Spleen (tissue), 11 donors: ENCODE data around the gene ANXA4. TPM values are rescaled to one million over a fixed set of nuclear protein-coding genes. Genes with fewer than 3 reads are reported as not detected.

ENCODE experiments used
- DNase-seq: peaks from one replicate; pipeline ENCODE4 v3.0.0-alpha.2; 2020
- H3K27ac ChIP-seq, 8 donors: fragments of 200-600 bp; sonication (generic) in 7 of 8; 1 replicate in 4 of 8; 2 replicates in 4 of 8; pipeline versions ENCODE4 v1.5.0 to v1.8.0; 2016 to 2021; ENCODE audit warnings: inconsistent platforms in 4 of 8, mild to moderate bottlenecking in 4 of 8, moderate library complexity in 1 of 8
- H3K27me3 ChIP-seq, 7 donors: fragments of 200-600 bp; sonication (generic) in 6 of 7; replicated peaks in 1 of 7; 1 replicate in 4 of 7; 2 replicates in 3 of 7; pipeline versions ENCODE4 v1.5.0 to v1.8.0; 2016 to 2021; ENCODE audit warnings: inconsistent platforms in 3 of 7, mild to moderate bottlenecking in 1 of 7
- H3K36me3 ChIP-seq, 6 donors: fragments of 200-600 bp; sonication (generic) in 5 of 6; 1 replicate in 4 of 6; 2 replicates in 2 of 6; pipeline versions ENCODE4 v1.5.0 to v1.8.0; 2016 to 2021; ENCODE audit warnings: inconsistent platforms in 2 of 6
- H3K4me1 ChIP-seq, 6 donors: fragments of 200-600 bp; sonication (generic) in 5 of 6; 1 replicate in 3 of 6; 2 replicates in 3 of 6; pipeline versions ENCODE4 v1.5.0 to v1.8.0; 2016 to 2021; ENCODE audit warnings: inconsistent platforms in 3 of 6
- H3K4me3 ChIP-seq, 8 donors: fragments of 200-600 bp; sonication (generic) in 7 of 8; 1 replicate in 4 of 8; 2 replicates in 4 of 8; pipeline versions ENCODE4 v1.5.0 to v1.8.0; 2016 to 2021; ENCODE audit warnings: inconsistent platforms in 4 of 8, mild to moderate bottlenecking in 4 of 8, moderate library complexity in 2 of 8
- H3K9me3 ChIP-seq, 8 donors: fragments of 200-600 bp; sonication (generic) in 7 of 8; 1 replicate in 4 of 8; 2 replicates in 4 of 8; pipeline versions ENCODE4 v1.5.0 to v1.8.0; 2016 to 2021; ENCODE audit warnings: inconsistent platforms in 4 of 8
- CTCF ChIP-seq, 11 experiments: fragments of 200-600 bp in 7 of 11; fragments of 450-650 bp in 4 of 11; sonication (generic) in 4 of 11; IDR thresholded peaks in 8 of 11; conservative IDR thresholded peaks in 3 of 11; 1 replicate in 7 of 11; 2 replicates in 4 of 11; pipeline versions ENCODE4 v1.4.0 to v1.8.0; 2016 to 2021; ENCODE audit warnings: antibody characterized with exemption in 11 of 11, inconsistent platforms in 4 of 11, mild to moderate bottlenecking in 1 of 11
- POLR2A ChIP-seq, 3 donors: fragments of 450-650 bp; IDR thresholded peaks; one replicate each; pipeline ENCODE4 v1.5.1; 2017; ENCODE audit warnings: antibody characterized with exemption in 3 of 3, mild to moderate bottlenecking in 1 of 3
- POLR2AphosphoS5 ChIP-seq, 3 donors: sonication (generic); formaldehyde crosslinking; IDR thresholded peaks; one replicate each; pipeline ENCODE4 v1.5.1; 2017; ENCODE audit warnings: antibody characterized with exemption in 3 of 3
- WGBS, 5 donors: extraction: QIAGEN DNeasy Blood & Tissue Kit in 3 of 5; methylation state at CpG; one replicate each; pipeline versions ENCODE4 v1.1.5 to v1.1.7; 2013 to 2018; 5-methylcytosine and 5-hydroxymethylcytosine counted together
- intact Hi-C: fragments of 100-400 bp; cut with DNase I; formaldehyde crosslinking; loops from one replicate; pipeline ENCODE4 v1.15.0; 2023; ENCODE audit warnings: low total_unique reads
- polyA plus RNA-seq, 3 donors: library from polyadenylated mRNA; stranded (reverse); fragments of 200-250 nt; gene quantifications; one replicate each; pipeline ENCODE4 v1.2.1, GENCODE V29; 2013
- total RNA-seq, 7 donors: library from RNA; depleted of rRNA in 3 of 7; stranded (reverse); fragments of >200 nt in 3 of 7; fragmentation: NEBNext Ultra II Directional in 4 of 7; extraction: Animal tissue kit (Norgen Biotek cat#: 25700) in 4 of 7; gene quantifications; one replicate each; pipeline versions ENCODE4 v1.1.0 to v1.2.1, GENCODE V29; 2016 to 2021
- donor health status: healthy with polysubstance abuse.
- donor health status: DM: no; HTN: no; CAD: no; lungs with moderate emphysema.
- donor health status: DM: no; HTN: no; CAD: no.
- donor health status: Bipolar disorder and iron deficiency.
- donor health status: healthy.
- donor health status: DM: no; HTN: no; CAD: no.
- donor health status: DM: yes; HTN: yes; CAD: no.

The ANXA4 gene
- total and polyA plus RNA-seq, 10 donors = 15.0 to 56.1 (median 29.2) TPM

GRCh38 chr2:69725706-69726360 lies 16.1 kb upstream of the ANXA4 start:
- intact Hi-C loops = loop anchor here (10.0 kb wide), 1 partner anchor 579 kb away; the partner anchor contains the start of gene FAM136A
- TF ChIP-seq POLR2AphosphoS5 (IDR thresholded peaks at IDR 0.05) = no peak
- TF ChIP-seq POLR2A (IDR thresholded peaks at IDR 0.05) = no peak
- TF ChIP-seq CTCF (IDR thresholded peaks at IDR 0.05 in 8 of 11, conservative IDR thresholded peaks at IDR 0.05 in 3 of 11) = no peak
- Histone ChIP-seq H3K27me3 (no peaks in the 10 kb centered on the region), H3K27ac (no peak overlapping the region), H3K4me1 (peaks cover 0 to 15% (median 6%) of the 10 kb centered on the region in 6 donors), H3K36me3 (no peaks in the 10 kb centered on the region), H3K4me3 (no peak overlapping the region), H3K9me3 (no peaks in the 10 kb centered on the region)
- 88 to 95% (median 89%) methylated on average over 7 of the region's 7 CpGs for WGBS, 5 donors
- no peak for DNase-seq

- intact Hi-C loops = loop anchor here (10.0 kb wide), 1 partner anchor 576 kb away; the partner anchor contains the start of gene FAM136A
- 80 to 95% (median 92%) methylated on average over 5 of the region's 5 CpGs for WGBS, 5 donors
Measured at GRCh38 chr2:69729266-69729665, 12.7 kb upstream of the ANXA4 start.

DNA sequence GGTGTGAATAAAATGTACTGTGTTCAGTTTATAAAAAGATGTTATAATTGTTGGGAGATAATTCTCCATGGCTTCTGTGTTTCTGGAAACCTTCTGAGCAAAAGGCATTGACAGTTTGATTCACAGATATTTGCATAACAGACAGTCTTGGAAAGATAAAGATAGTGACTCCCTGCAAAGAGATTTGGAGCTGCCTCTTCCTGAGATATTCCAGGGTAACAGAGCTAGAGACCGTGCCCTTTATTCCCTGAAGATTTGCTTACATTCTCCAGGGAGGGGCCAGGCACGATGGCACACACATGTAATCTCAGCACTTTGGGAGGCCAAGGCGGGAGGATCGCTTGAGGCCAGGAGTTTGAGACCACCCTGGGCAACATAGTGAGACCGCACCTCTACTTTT lies 12.2 kb upstream of the ANXA4 start:
- peaks cover 3 to 24% (median 4%) of the 10 kb centered on the region in 6 donors for H3K4me1 ChIP-seq
- no peaks in the 10 kb centered on the region for H3K9me3 ChIP-seq
- DNase-seq = no peak
- intact Hi-C loops = loop anchor here (10.0 kb wide), 1 partner anchor 575 kb away; the partner anchor contains the start of gene FAM136A
- 90 to 98% (median 97%) methylated on average over 5 of the region's 5 CpGs for WGBS, 5 donors
- H3K27ac ChIP-seq = no peak overlapping the region
- no peaks in the 10 kb centered on the region for H3K36me3 ChIP-seq
- TF ChIP-seq POLR2A (IDR thresholded peaks at IDR 0.05) = no peak
- TF ChIP-seq POLR2AphosphoS5 (IDR thresholded peaks at IDR 0.05) = no peak
- no peak for TF ChIP-seq CTCF (IDR thresholded peaks at IDR 0.05 in 8 of 11, conservative IDR thresholded peaks at IDR 0.05 in 3 of 11)
- H3K4me3 ChIP-seq = no peak overlapping the region
- no peaks in the 10 kb centered on the region for H3K27me3 ChIP-seq

More at GRCh38 chr2:69729266-69729665, 12.7 kb upstream of the ANXA4 start:
- no peak for TF ChIP-seq CTCF (IDR thresholded peaks at IDR 0.05 in 8 of 11, conservative IDR thresholded peaks at IDR 0.05 in 3 of 11)
- TF ChIP-seq POLR2AphosphoS5 (IDR thresholded peaks at IDR 0.05) = no peak
- H3K4me3 ChIP-seq = no peak overlapping the region
- no peak overlapping the region for H3K27ac ChIP-seq
- H3K4me1 ChIP-seq = peaks cover 3 to 29% (median 7%) of the 10 kb centered on the region in 6 donors
- H3K9me3 ChIP-seq = no peaks in the 10 kb centered on the region
- no peak for DNase-seq
- H3K27me3 ChIP-seq = no peaks in the 10 kb centered on the region
- no peaks in the 10 kb centered on the region for H3K36me3 ChIP-seq

- TF ChIP-seq CTCF (IDR thresholded peaks at IDR 0.05 in 8 of 11, conservative IDR thresholded peaks at IDR 0.05 in 3 of 11) (no peak), POLR2A (IDR thresholded peaks at IDR 0.05) (no peak), POLR2AphosphoS5 (IDR thresholded peaks at IDR 0.05) (no peak)
- Histone ChIP-seq H3K27me3 (no peaks in the 10 kb centered on the region), H3K36me3 (no peaks in the 10 kb centered on the region), H3K27ac (no peak overlapping the region), H3K4me1 (peaks cover 0 to 19% (median 3%) of the 10 kb centered on the region in 6 donors), H3K4me3 (no peak overlapping the region), H3K9me3 (no peaks in the 10 kb centered on the region)
- DNase-seq = no peak
- 61 to 75% (median 69%) methylated on average over 6 of the region's 6 CpGs for WGBS, 5 donors
- intact Hi-C loops = no loop called here
Measured at GRCh38 chr2:69731147-69731970, 10.6 kb upstream of the ANXA4 start.
